Keratinocyte (primary cell): ENCODE measurements around the gene RETSAT. TPM values are rescaled to one million over a fixed set of nuclear protein-coding genes. Genes with fewer than 3 reads are reported as not detected.

Experiments
- DNase-seq: peaks from one replicate; pipeline ENCODE4 v3.0.0-alpha.2; 2011; ENCODE audit warnings: low read depth, missing footprints, low spot score
- FAIRE-seq: peaks from 2 replicates; lab custom pipeline; 2011; peaks lifted over from hg19 to GRCh38; lab: Jason Lieb, UNC
- H2AFZ ChIP-seq: 2 replicates; pipeline ENCODE4 v1.6.0; 2012; ENCODE audit warnings: low read length, control low read depth, inconsistent platforms; ENCODE audit not compliant: control insufficient read depth
- H3K27ac ChIP-seq: 2 replicates; pipeline ENCODE4 v1.5.1; 2011; ENCODE audit warnings: low read length; ENCODE audit not compliant: control insufficient read depth, insufficient read depth
- H3K27me3 ChIP-seq: 3 replicates; pipeline ENCODE4 v1.6.0; 2011; ENCODE audit warnings: low read length; ENCODE audit not compliant: control insufficient read depth, insufficient read depth; ENCODE audit errors: extremely low read depth
- H3K36me3 ChIP-seq, 2 experiments: 2 replicates in 1 of 2; 3 replicates in 1 of 2; pipeline ENCODE4 v1.5.1; 2011; ENCODE audit warnings: low read length in 2 of 2, mild to moderate bottlenecking in 1 of 2; ENCODE audit not compliant: control insufficient read depth in 2 of 2, insufficient read depth in 2 of 2; ENCODE audit errors: extremely low read depth in 1 of 2
- H3K4me1 ChIP-seq: 3 replicates; pipeline ENCODE4 v1.5.1; 2011; ENCODE audit warnings: low read length; ENCODE audit not compliant: control insufficient read depth, insufficient read depth; ENCODE audit errors: extremely low read depth
- H3K4me2 ChIP-seq: 3 replicates; pipeline ENCODE4 v1.6.0; 2011; ENCODE audit warnings: low read depth, low read length; ENCODE audit not compliant: control insufficient read depth, insufficient read depth; ENCODE audit errors: extremely low read depth
- H3K4me3 ChIP-seq, 3 experiments: fragments of 200-600 bp in 1 of 3; sonication (generic) in 1 of 3; 2 replicates in 2 of 3; 3 replicates in 1 of 3; pipeline ENCODE4 v1.5.1; 2011 to 2016; ENCODE audit warnings: low read length in 3 of 3, mild to moderate bottlenecking in 3 of 3, control low read depth in 2 of 3, inconsistent platforms in 1 of 3, low read depth in 1 of 3, mixed read lengths in 1 of 3, mixed run types in 1 of 3, moderate library complexity in 1 of 3; ENCODE audit not compliant: control insufficient read depth in 2 of 3, insufficient read depth in 2 of 3; ENCODE audit errors: extremely low read depth in 1 of 3
- H3K79me2 ChIP-seq: 2 replicates; pipeline ENCODE4 v1.6.0; 2012; ENCODE audit warnings: low read length; ENCODE audit not compliant: control insufficient read depth, insufficient read depth
- H3K9ac ChIP-seq: 3 replicates; pipeline ENCODE4 v1.6.0; 2011; ENCODE audit warnings: low read length; ENCODE audit not compliant: control insufficient read depth, insufficient read depth; ENCODE audit errors: extremely low read depth
- H3K9me1 ChIP-seq: 3 replicates; pipeline ENCODE4 v1.6.0; 2011; ENCODE audit warnings: low read length; ENCODE audit not compliant: control insufficient read depth, insufficient read depth; ENCODE audit errors: extremely low read depth
- H3K9me3 ChIP-seq: 2 replicates; pipeline ENCODE4 v1.5.1; 2012; ENCODE audit warnings: low read depth, low read length; ENCODE audit not compliant: control insufficient read depth
- H4K20me1 ChIP-seq: 3 replicates; pipeline ENCODE4 v1.6.0; 2011; ENCODE audit warnings: low read length; ENCODE audit not compliant: control insufficient read depth, insufficient read depth; ENCODE audit errors: extremely low read depth
- CTCF ChIP-seq, 3 experiments: IDR thresholded peaks in 1 of 3; conservative IDR thresholded peaks in 1 of 3; optimal IDR thresholded peaks in 1 of 3; 2 replicates in 2 of 3; 3 replicates in 1 of 3; pipeline versions ENCODE3 to v1.5.1; 2011; ENCODE audit warnings: low read length in 3 of 3, mild to moderate bottlenecking in 3 of 3, moderate library complexity in 2 of 3, control low read depth in 1 of 3, inconsistent platforms in 1 of 3; ENCODE audit not compliant: insufficient read depth in 2 of 3; ENCODE audit errors: extremely low read depth in 1 of 3
- EZH2 ChIP-seq: IDR thresholded peaks from one replicate; pipeline ENCODE4 v1.6.1; 2012; ENCODE audit warnings: inconsistent platforms, mild to moderate bottlenecking, low read length, moderate library complexity
- dilution Hi-C: fragments of 300-500 bp; cut with MboI; formaldehyde crosslinking; loops from one replicate; pipeline ENCODE4 v1.7.0; 2020; ENCODE audit warnings: low sequenced_read_pairs; ENCODE audit not compliant: extremely low pct_ligation_motif_present
- polyA plus RNA-seq, 5 experiments: library from polyadenylated mRNA; depleted of rRNA in 3 of 5; stranded (reverse) in 3 of 5; stranded (forward) in 1 of 5; unstranded in 1 of 5; fragments of >200 nt; gene quantifications; 1 replicate in 1 of 5; 2 replicates in 3 of 5; 3 replicates in 1 of 5; pipeline versions ENCODE4 v1.2.1 to v1.2.3, GENCODE V29; 2011 to 2012; ENCODE audit warnings: missing spikeins in 2 of 5, low read depth in 1 of 5, low replicate concordance in 1 of 5

The RETSAT gene
- polyA plus RNA-seq, 1 donor (not counting 4 experiments of a cell fraction or from before 2014, with no cell fraction given): 74.0 TPM

GRCh38 chr2:85394976-85395375 lies 40.6 kb upstream of the RETSAT start:
- Histone ChIP-seq H2AFZ (no peak overlapping the region), H3K9me3 (no peaks in the 10 kb centered on the region), H3K27ac (no peak overlapping the region), H3K79me2 (no peaks in the 10 kb centered on the region), H3K27me3 (no peaks in the 10 kb centered on the region), H4K20me1 (no peaks in the 10 kb centered on the region), H3K4me3 (no peak overlapping the region), H3K36me3 (peaks cover 43 to 62% of the 10 kb centered on the region in 2 experiments), H3K9me1 (no peaks in the 10 kb centered on the region), H3K9ac (no peak overlapping the region), H3K4me1 (peaks cover 8% of the 10 kb centered on the region), H3K4me2 (no peak overlapping the region)
- DNase-seq: no peak
- dilution Hi-C loops: no loop called here
- no peak for TF ChIP-seq CTCF (optimal IDR thresholded peaks at IDR 0.05 in 1 of 3, IDR thresholded peaks at IDR 0.05 in 1 of 3, conservative IDR thresholded peaks at IDR 0.05 in 1 of 3; ENCODE audit: extremely low read depth in 1 of 3, insufficient read depth in 2 of 3, low read length in 3 of 3)
- TF ChIP-seq EZH2: no peak
- no peak for FAIRE-seq

- H3K9me1 ChIP-seq: no peaks in the 10 kb centered on the region
- no peaks in the 10 kb centered on the region for H3K27me3 ChIP-seq
- no peaks in the 10 kb centered on the region for H3K9me3 ChIP-seq
- H3K4me2 ChIP-seq: no peak overlapping the region
- TF ChIP-seq CTCF (optimal IDR thresholded peaks at IDR 0.05 in 1 of 3, IDR thresholded peaks at IDR 0.05 in 1 of 3, conservative IDR thresholded peaks at IDR 0.05 in 1 of 3; ENCODE audit: extremely low read depth in 1 of 3, insufficient read depth in 2 of 3, low read length in 3 of 3): no peak
- no peak for TF ChIP-seq EZH2
- H3K4me1 ChIP-seq: peaks cover 8% of the 10 kb centered on the region
- H2AFZ ChIP-seq: no peak overlapping the region
- H3K4me3 ChIP-seq: no peak overlapping the region
- DNase-seq: no peak
- no peaks in the 10 kb centered on the region for H4K20me1 ChIP-seq
- H3K79me2 ChIP-seq: no peaks in the 10 kb centered on the region
- FAIRE-seq: no peak
- H3K9ac ChIP-seq: no peak overlapping the region
- peaks cover 42 to 61% of the 10 kb centered on the region in 2 experiments for H3K36me3 ChIP-seq
- no peak overlapping the region for H3K27ac ChIP-seq
- dilution Hi-C loops: no loop called here
Observed at GRCh38 chr2:85394261-85394681, 39.9 kb upstream of the RETSAT start.
